ENCODE results near the gene PID1. TPM values are rescaled to one million over a fixed set of nuclear protein-coding genes. Genes with fewer than 3 reads are reported as not detected.

The PID1 gene
- total RNA-seq, 1 donor from 2014 or later, result 1.4 TPM

GRCh38 chr2:229089776-229090175 lies 181.3 kb downstream of the PID1 start:
- no peaks in the 10 kb centered on the region for H3K9me3 Mint-ChIP-seq
- no peaks in the 10 kb centered on the region for H3K36me3 ChIP-seq
- TF ChIP-seq EZH2phosphoT487 (IDR thresholded peaks at IDR 0.05) (no peak), EZH2 (IDR thresholded peaks at IDR 0.05) (no peak)
- TF ChIP-seq, protein P1, sequence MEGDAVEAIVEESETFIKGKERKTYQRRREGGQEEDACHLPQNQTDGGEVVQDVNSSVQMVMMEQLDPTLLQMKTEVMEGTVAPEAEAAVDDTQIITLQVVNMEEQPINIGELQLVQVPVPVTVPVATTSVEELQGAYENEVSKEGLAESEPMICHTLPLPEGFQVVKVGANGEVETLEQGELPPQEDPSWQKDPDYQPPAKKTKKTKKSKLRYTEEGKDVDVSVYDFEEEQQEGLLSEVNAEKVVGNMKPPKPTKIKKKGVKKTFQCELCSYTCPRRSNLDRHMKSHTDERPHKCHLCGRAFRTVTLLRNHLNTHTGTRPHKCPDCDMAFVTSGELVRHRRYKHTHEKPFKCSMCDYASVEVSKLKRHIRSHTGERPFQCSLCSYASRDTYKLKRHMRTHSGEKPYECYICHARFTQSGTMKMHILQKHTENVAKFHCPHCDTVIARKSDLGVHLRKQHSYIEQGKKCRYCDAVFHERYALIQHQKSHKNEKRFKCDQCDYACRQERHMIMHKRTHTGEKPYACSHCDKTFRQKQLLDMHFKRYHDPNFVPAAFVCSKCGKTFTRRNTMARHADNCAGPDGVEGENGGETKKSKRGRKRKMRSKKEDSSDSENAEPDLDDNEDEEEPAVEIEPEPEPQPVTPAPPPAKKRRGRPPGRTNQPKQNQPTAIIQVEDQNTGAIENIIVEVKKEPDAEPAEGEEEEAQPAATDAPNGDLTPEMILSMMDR (IDR thresholded peaks at IDR 0.05), result no peak
- H3K27me3 Mint-ChIP-seq (ENCODE audit: insufficient read depth, low read depth), result no peaks in the 10 kb centered on the region
- H3K9ac ChIP-seq, result no peak overlapping the region
- no peaks in the 10 kb centered on the region for H3F3A ChIP-seq (ENCODE audit: low read depth)
- no peaks in the 10 kb centered on the region for H3K36me3 Mint-ChIP-seq
- H3K27me3 ChIP-seq, result no peaks in the 10 kb centered on the region
- H3K9me3 ChIP-seq (ENCODE audit: low read depth), result no peaks in the 10 kb centered on the region
- no peak overlapping the region for H3K4me3 Mint-ChIP-seq
- peaks cover 11% of the 10 kb centered on the region for H3K4me1 Mint-ChIP-seq
- H3K79me2 ChIP-seq (ENCODE audit: low read depth), result no peaks in the 10 kb centered on the region
- no peak for DNase-seq (ENCODE audit: low spot score)
- H3K4me3 ChIP-seq, result no peak overlapping the region
- H3K27ac Mint-ChIP-seq, result no peak overlapping the region
- no peak overlapping the region for H3K27ac ChIP-seq
- H4K20me1 ChIP-seq (ENCODE audit: low read depth), result no peaks in the 10 kb centered on the region
- H3K4me2 ChIP-seq, result no peak overlapping the region
- no peak overlapping the region for H2AFZ ChIP-seq (replicated peaks)
- H3K4me1 ChIP-seq, result no peaks in the 10 kb centered on the region

GRCh38 chr2:229088966-229089700 lies 182.0 kb downstream of the PID1 start:
- DNase-seq (ENCODE audit: low spot score), result no peak
- Histone ChIP-seq H4K20me1 (ENCODE audit: low read depth) (no peaks in the 10 kb centered on the region), H3K27me3 (no peaks in the 10 kb centered on the region), H3K27ac (no peak overlapping the region), H2AFZ (replicated peaks) (no peak overlapping the region), H3K36me3 (no peaks in the 10 kb centered on the region), H3K4me2 (no peak overlapping the region), H3K9me3 (ENCODE audit: low read depth) (no peaks in the 10 kb centered on the region), H3K9ac (no peak overlapping the region), H3F3A (ENCODE audit: low read depth) (no peaks in the 10 kb centered on the region), H3K4me3 (no peak overlapping the region), H3K79me2 (ENCODE audit: low read depth) (no peaks in the 10 kb centered on the region), H3K4me1 (no peaks in the 10 kb centered on the region)
- Mint-ChIP-seq H3K4me1 (peaks cover 11% of the 10 kb centered on the region), H3K27ac (no peak overlapping the region), H3K9me3 (no peaks in the 10 kb centered on the region), H3K36me3 (no peaks in the 10 kb centered on the region), H3K27me3 (ENCODE audit: insufficient read depth, low read depth) (no peaks in the 10 kb centered on the region), H3K4me3 (no peak overlapping the region)
- TF ChIP-seq EZH2 (IDR thresholded peaks at IDR 0.05) (no peak), EZH2phosphoT487 (IDR thresholded peaks at IDR 0.05) (no peak)
- TF ChIP-seq, protein P1 (IDR thresholded peaks at IDR 0.05), result no peak

DNA sequence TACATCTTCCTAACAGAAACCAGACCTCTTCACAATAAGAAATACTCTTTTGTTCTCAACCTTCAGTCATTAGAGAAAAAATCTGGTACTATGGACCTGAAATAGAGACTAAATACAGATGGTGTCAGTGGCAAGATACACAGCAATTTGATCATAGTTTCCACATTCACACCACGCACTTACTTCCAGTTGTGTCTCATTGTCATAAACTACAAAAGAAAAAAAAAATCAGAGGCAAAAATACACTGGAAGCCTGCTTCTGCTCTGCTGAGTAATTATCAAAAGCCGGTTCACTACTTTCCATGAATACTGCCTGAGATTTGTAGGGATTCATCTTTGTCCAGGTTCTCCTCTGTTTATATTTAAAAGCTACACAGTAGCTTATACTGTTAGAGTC lies 182.6 kb downstream of the PID1 start:
- TF ChIP-seq EZH2 (IDR thresholded peaks at IDR 0.05) (no peak), EZH2phosphoT487 (IDR thresholded peaks at IDR 0.05) (no peak)
- TF ChIP-seq, protein P1 (IDR thresholded peaks at IDR 0.05), result no peak
- Mint-ChIP-seq H3K36me3 (no peaks in the 10 kb centered on the region), H3K27me3 (ENCODE audit: insufficient read depth, low read depth) (no peaks in the 10 kb centered on the region), H3K4me1 (peaks cover 11% of the 10 kb centered on the region), H3K27ac (no peak overlapping the region), H3K4me3 (no peak overlapping the region), H3K9me3 (no peaks in the 10 kb centered on the region)
- Histone ChIP-seq H3K27ac (no peak overlapping the region), H3K9ac (no peak overlapping the region), H3F3A (ENCODE audit: low read depth) (no peaks in the 10 kb centered on the region), H3K4me3 (no peak overlapping the region), H4K20me1 (ENCODE audit: low read depth) (no peaks in the 10 kb centered on the region), H3K4me1 (no peaks in the 10 kb centered on the region), H2AFZ (replicated peaks) (no peak overlapping the region), H3K79me2 (ENCODE audit: low read depth) (no peaks in the 10 kb centered on the region), H3K9me3 (ENCODE audit: low read depth) (no peaks in the 10 kb centered on the region), H3K4me2 (no peak overlapping the region), H3K36me3 (no peaks in the 10 kb centered on the region), H3K27me3 (no peaks in the 10 kb centered on the region)
- DNase-seq (ENCODE audit: low spot score), result no peak

All from neural progenitor cell (in vitro differentiated cells).